Lung (tissue), 12 donors: ENCODE data around the gene PSD. TPM values are rescaled to one million over a fixed set of nuclear protein-coding genes. Genes with fewer than 3 reads are reported as not detected.

Experiments
- ATAC-seq: fragments of 200-7000 bp; cut with Tn5 transposase; one replicate; pipeline ENCODE4 v1.9.1; 2020; ENCODE audit warnings: moderate number of reproducible peaks; ENCODE audit not compliant: insufficient read depth, low FRiP score
- DNase-seq, 3 donors: peaks; one replicate each; pipeline ENCODE4 v3.0.0-alpha.2; 2013 to 2017
- H3K27ac ChIP-seq, 2 donors: one replicate each; pipeline ENCODE4 v1.5.1; 2013; ENCODE audit warnings: mild to moderate bottlenecking in 2 of 2, moderate library complexity in 2 of 2, control low read depth in 1 of 2, inconsistent platforms in 1 of 2, low read depth in 1 of 2, low read length in 1 of 2
- H3K27me3 ChIP-seq, 3 donors: one replicate each; pipeline ENCODE4 v1.5.1; 2013; ENCODE audit warnings: low read length in 2 of 3; ENCODE audit not compliant: control insufficient read depth in 3 of 3, insufficient read depth in 3 of 3
- H3K36me3 ChIP-seq, 4 donors: one replicate each; pipeline ENCODE4 v1.5.1; 2013; ENCODE audit warnings: low read length in 4 of 4, mild to moderate bottlenecking in 1 of 4, moderate library complexity in 1 of 4; ENCODE audit not compliant: control insufficient read depth in 4 of 4, insufficient read depth in 4 of 4
- H3K4me1 ChIP-seq, 5 donors: one replicate each; pipeline ENCODE4 v1.5.1; 2013; ENCODE audit warnings: low read length in 5 of 5, mild to moderate bottlenecking in 2 of 5, moderate library complexity in 1 of 5; ENCODE audit not compliant: control insufficient read depth in 5 of 5, insufficient read depth in 5 of 5
- H3K4me3 ChIP-seq: one replicate; pipeline ENCODE4 v1.5.1; 2013; ENCODE audit warnings: mild to moderate bottlenecking, control low read depth, moderate library complexity
- H3K9ac ChIP-seq, 2 donors: one replicate each; pipeline ENCODE4 v1.5.1; 2013; ENCODE audit warnings: low read length in 2 of 2, control low read depth in 1 of 2; ENCODE audit not compliant: insufficient read depth in 1 of 2
- H3K9me3 ChIP-seq, 4 donors: one replicate each; pipeline ENCODE4 v1.5.1; 2013; ENCODE audit warnings: low read length in 3 of 4, mild to moderate bottlenecking in 1 of 4, moderate library complexity in 1 of 4; ENCODE audit not compliant: control insufficient read depth in 4 of 4, insufficient read depth in 3 of 4
- CTCF ChIP-seq: IDR thresholded peaks from 2 replicates; pipeline ENCODE4 v1.5.1; 2012; ENCODE audit warnings: mild to moderate bottlenecking; ENCODE audit errors: control extremely low read depth, extremely low read depth
- WGBS, 2 donors: extraction: QIAGEN DNeasy Blood & Tissue Kit; methylation state at CpG; one replicate each; pipeline ENCODE4 v1.1.7; 2013; 5-methylcytosine and 5-hydroxymethylcytosine counted together
- polyA plus RNA-seq, 2 donors: library from polyadenylated mRNA; stranded (reverse); fragments of 200-250 nt; gene quantifications; one replicate each; pipeline ENCODE4 v1.2.1, GENCODE V29; 2013
- total RNA-seq, 2 donors: library from RNA; depleted of rRNA in 1 of 2; stranded (reverse); fragments of >200 nt in 1 of 2; gene quantifications; one replicate each; pipeline ENCODE4 v1.2.1, GENCODE V29; 2014 to 2021
- donor health status: control.
- donor health status: control.
- donor health status: Bipolar disorder and iron deficiency.
- donor health status: healthy.
- donor health status: DM: yes; HTN: yes; CAD: no.

The PSD gene
- total and polyA plus RNA-seq, 4 donors: 1.1 to 5.3 (median 3.2) TPM

DNA sequence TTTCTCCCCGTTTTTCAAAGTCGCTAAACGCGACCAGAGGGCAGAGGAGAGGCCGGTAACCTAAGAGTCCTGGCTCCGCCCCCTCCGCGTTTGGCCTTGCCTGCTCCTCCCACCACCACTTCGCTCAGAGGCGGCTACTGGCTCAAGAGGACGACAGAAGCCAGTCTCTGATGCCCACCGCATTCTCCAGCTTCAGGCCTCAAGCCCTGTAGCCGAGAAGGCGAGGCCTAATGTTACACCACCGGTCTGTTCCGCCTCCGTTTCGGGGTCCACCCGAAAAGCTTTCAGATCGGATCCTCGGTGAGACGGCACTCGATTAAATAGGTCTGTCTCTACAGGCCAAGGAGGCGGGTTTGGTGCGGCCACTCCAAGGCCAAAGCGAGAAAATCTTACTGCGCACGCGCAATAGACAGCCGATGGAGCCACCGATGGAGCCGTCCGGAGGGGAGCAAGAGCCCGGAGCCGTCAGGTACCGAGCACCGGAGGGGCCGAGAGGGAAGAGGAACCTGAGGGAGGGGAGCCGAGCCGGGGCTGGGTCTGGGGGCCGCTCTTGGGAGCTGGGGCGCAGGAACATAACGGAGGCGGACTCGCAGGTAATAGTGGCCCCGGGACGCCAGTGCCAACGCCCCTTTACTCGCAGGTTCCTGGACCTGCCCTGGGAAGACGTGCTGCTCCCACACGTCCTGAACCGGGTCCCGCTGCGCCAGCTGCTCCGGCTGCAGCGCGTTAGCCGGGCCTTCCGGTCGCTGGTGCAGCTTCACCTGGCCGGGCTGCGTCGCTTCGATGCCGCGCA is 2.3 kb upstream of the PSD start, which contains the start of gene FBXL15:
Gene FBXL15, plus strand, starts transcription at position 123 of the 793 bp plus-strand sequence. Its CDS starts 294 bp downstream, at position 417.
- Histone ChIP-seq H3K9me3 (no peaks in the 10 kb centered on the region), H3K4me3 (peak within 1 kb of the TSS; percentile 88), H3K27me3 (peaks cover 0 to 17% (median 8%) of the 10 kb centered on the region in 3 donors), H3K36me3 (peaks cover 0 to 17% (median 9%) of the 10 kb centered on the region in 4 donors), H3K9ac (peak within 1 kb of the TSS in 1 of 2 donors; percentile 82), H3K27ac (peak within 1 kb of the TSS; percentile 89 to 91), H3K4me1 (peaks cover 0 to 28% (median 16%) of the 10 kb centered on the region in 5 donors)
- 0 to 1% methylated on average over 54 to 66 of the region's 66 CpGs for WGBS, 2 donors
- DNase-seq (peak; percentile 98 to 99 (median 98)), ATAC-seq (peak; percentile 87)
- TF ChIP-seq CTCF: peak; percentile 35

DNA sequence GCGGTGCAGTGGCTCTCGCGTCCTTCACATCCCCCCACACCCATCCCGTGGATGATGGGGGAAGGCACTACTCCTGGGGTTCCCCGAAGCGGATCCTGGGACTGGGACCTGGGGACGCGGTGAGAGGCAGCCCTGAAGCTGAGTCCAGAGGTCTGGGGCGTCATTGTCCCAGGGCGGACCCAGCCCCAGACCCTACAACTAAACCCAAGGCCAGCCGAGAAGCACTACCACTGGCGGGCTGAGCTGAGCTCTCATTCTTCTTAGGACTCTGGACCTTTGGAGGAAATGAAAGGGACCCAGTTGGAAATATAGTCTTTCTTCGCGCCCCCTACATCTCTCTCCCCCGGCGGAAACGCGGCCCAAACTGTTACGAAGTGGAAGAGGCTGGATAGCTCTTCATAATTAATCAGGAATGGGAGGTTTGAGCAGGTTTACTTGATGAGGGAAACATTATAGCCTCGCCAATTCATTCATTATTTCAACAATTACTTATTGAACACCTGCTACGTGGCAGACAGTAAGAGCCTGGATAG is 1.7 kb upstream of the PSD start:
- H3K4me1 ChIP-seq: peaks cover 0 to 28% (median 16%) of the 10 kb centered on the region in 5 donors
- H3K9ac ChIP-seq: peak overlapping the region in 1 of 2 donors; percentile 82
- WGBS, 2 donors: 1 to 2% methylated on average over 21 of the region's 21 CpGs
- H3K36me3 ChIP-seq: peaks cover 0 to 17% (median 8%) of the 10 kb centered on the region in 4 donors
- peaks cover 0 to 17% (median 8%) of the 10 kb centered on the region in 3 donors for H3K27me3 ChIP-seq
- no peaks in the 10 kb centered on the region for H3K9me3 ChIP-seq
- H3K4me3 ChIP-seq: peak overlapping the region; percentile 43
- no peak for ATAC-seq
- no peak for TF ChIP-seq CTCF
- no peak for DNase-seq
- peak overlapping the region; percentile 9 to 91 for H3K27ac ChIP-seq

DNA sequence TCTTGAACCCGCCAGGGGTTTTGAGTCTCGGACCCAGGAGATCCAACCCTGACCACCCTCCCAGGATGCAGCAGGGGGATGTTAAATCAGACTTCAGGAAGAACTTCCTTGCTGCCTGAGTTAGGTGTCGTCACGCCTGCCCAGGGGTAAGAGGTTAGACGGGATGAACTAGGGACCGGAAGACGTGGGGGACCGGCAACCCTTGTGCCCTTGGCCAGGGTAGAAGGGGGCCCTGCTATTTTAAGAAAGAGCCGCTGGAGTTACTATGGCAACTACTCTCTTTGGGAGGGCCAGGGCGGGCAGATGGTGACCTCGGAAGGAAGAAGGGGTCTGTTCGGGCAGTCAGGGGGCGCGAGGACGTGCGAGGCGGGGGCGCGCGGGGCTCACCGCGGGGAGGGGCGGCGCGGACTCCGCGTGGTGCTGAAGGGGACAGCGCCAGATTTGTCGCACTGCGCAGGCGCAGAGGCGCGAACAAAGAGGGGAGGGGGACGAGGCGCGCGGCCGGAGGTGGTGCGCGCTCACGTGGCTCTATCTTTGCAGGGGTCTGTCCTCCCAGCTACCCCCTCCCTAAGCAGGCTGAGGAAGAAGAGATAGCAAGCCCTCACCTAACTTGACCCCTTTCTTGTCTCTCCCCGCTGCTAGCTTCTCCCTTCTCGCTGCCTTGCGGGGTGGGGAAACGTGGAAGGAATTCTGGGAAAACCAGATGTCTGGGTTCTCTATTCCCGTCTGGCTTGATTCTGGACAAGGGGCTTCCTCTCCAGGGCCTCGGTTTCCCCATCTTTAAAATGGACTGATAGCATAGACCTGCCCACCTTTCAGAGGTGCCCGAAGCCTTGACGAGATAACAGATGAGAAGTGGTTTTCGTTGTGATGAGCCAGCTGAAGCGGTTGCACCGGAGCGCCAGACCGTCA is 940 bp upstream of the PSD start:
- Histone ChIP-seq H3K9ac (no peak overlapping the region), H3K4me3 (no peak overlapping the region), H3K4me1 (peaks cover 0 to 28% (median 16%) of the 10 kb centered on the region in 5 donors), H3K9me3 (no peaks in the 10 kb centered on the region), H3K27ac (no peak overlapping the region), H3K27me3 (peaks cover 0 to 21% (median 10%) of the 10 kb centered on the region in 3 donors), H3K36me3 (peaks cover 0 to 14% (median 6%) of the 10 kb centered on the region in 4 donors)
- no peak for TF ChIP-seq CTCF
- WGBS, 2 donors: 1 to 2% methylated on average over 41 to 54 of the region's 54 CpGs
- ATAC-seq: no peak
- DNase-seq: peak; percentile 61 to 71 (median 62)
